Measurements from ENCODE around the gene ETFDH.
A peak's percentile ranks its signal among the peaks of the same experiment; 100 is the strongest.
"Not testable (repeated sequence)": the region's sequence is repeated elsewhere in the genome, so short reads cannot be mapped to it uniquely, and the experiment has no call there.

The ETFDH gene

GRCh38 chr4:158681629-158682028, 9.5 kb downstream of the ETFDH start:
- no peak for DNase-seq

- DNase-seq = no peak
These were observed 10.0 kb downstream of the ETFDH start for GRCh38 chr4:158682066-158682465.

GRCh38 chr4:158688813-158689212, 16.7 kb downstream of the ETFDH start:
- DNase-seq = no peak

- DNase-seq = no peak
These were observed 32.2 kb downstream of the ETFDH start for GRCh38 chr4:158704274-158704673.

GRCh38 chr4:158710814-158711213, 38.7 kb downstream of the ETFDH start:
- DNase-seq = peak in 1 of 2 experiments; percentile 36

GRCh38 chr4:158712622-158713021, 40.5 kb downstream of the ETFDH start:
- not testable (repeated sequence) for DNase-seq

GRCh38 chr4:158714937-158715336, 42.8 kb downstream of the ETFDH start:
- DNase-seq = no peak

- DNase-seq = no peak
These were observed 43.7 kb downstream of the ETFDH start for GRCh38 chr4:158715802-158716201.

GRCh38 chr4:158721680-158722079, 49.6 kb downstream of the ETFDH start:
- no peak for DNase-seq

- peak; percentile 17 to 39 for DNase-seq
These were observed 50.3 kb downstream of the ETFDH start for GRCh38 chr4:158722291-158722916.

- peak; percentile 85 to 94 for DNase-seq
These were observed 51.1 kb downstream of the ETFDH start, which contains the start of gene PPID for GRCh38 chr4:158722917-158723793. Gene PPID, minus strand, starts transcription at chr4:158723396. Its CDS starts 108 bp downstream, at chr4:158723288.

- no peak for DNase-seq
These were observed 52.5 kb downstream of the ETFDH start for GRCh38 chr4:158724637-158725036.

GRCh38 chr4:158726633-158727032, 54.5 kb downstream of the ETFDH start:
- DNase-seq = no peak

GRCh38 chr4:158728236-158728635, 56.1 kb downstream of the ETFDH start:
- no peak for DNase-seq

- peak; percentile 58 to 66 for DNase-seq
These were observed 57.8 kb downstream of the ETFDH start for GRCh38 chr4:158729716-158730559.

GRCh38 chr4:158738866-158739265, 66.8 kb downstream of the ETFDH start:
- no peak for DNase-seq

- DNase-seq = no peak
These were observed 67.5 kb downstream of the ETFDH start for GRCh38 chr4:158739600-158739999.

- no peak for DNase-seq
These were observed 69.4 kb downstream of the ETFDH start for GRCh38 chr4:158741326-158742021.

GRCh38 chr4:158746537-158746936, 74.4 kb downstream of the ETFDH start:
- DNase-seq = not testable (repeated sequence)

GRCh38 chr4:158750379-158750778, 78.3 kb downstream of the ETFDH start:
- no peak for DNase-seq

- no peak for DNase-seq
These were observed 82.5 kb downstream of the ETFDH start for GRCh38 chr4:158754385-158755180.

GRCh38 chr4:158755819-158756218, 83.7 kb downstream of the ETFDH start:
- not testable (repeated sequence) for DNase-seq
